A549 (cell line): Measurements from ENCODE around the gene RHOXF1. TPM values are rescaled to one million over a fixed set of nuclear protein-coding genes. Genes with fewer than 3 reads are reported as not detected.

Source experiments
- ATAC-seq, 2 experiments: fragments of 200-7000 bp in 1 of 2; fragments of >200 bp in 1 of 2; cut with Nextera tagmentation in 1 of 2; cut with Tn5 transposase in 1 of 2; 3 replicates each; pipeline versions ENCODE4 v1.8.0 to v1.9.1; 2018 to 2020; ENCODE audit warnings: mild to moderate bottlenecking in 1 of 2, moderate library complexity in 1 of 2
- CTCF ChIA-PET: fragments of 300-600 bp; sonication (Branson Sonifier 250); formaldehyde crosslinking; extraction: SDS; loops from one replicate; lab custom pipeline; 2021; ENCODE audit warnings: antibody characterized with exemption, inconsistent platforms; lab: Yijun Ruan, JAX
- POLR2A ChIA-PET: fragments of 350-600 bp; formaldehyde crosslinking; extraction: SDS; loops from one replicate; lab custom pipeline; 2021; ENCODE audit warnings: antibody characterized with exemption, inconsistent platforms; lab: Yijun Ruan, JAX
- DNase-seq, 2 experiments: peaks; one replicate each; pipeline versions ENCODE4 v3.0.0 to v3.0.0-alpha.2; 2011 to 2016; ENCODE audit warnings: low read depth in 1 of 2, low spot score in 1 of 2
- FAIRE-seq: peaks from 2 replicates; lab custom pipeline; 2011; peaks lifted over from hg19 to GRCh38; lab: Jason Lieb, UNC
- H3K27ac ChIP-seq, 2 experiments: fragments of >200 bp; sonication (Bioruptor Twin); formaldehyde crosslinking; 3 replicates each; pipeline ENCODE4 v1.5.1; 2016 to 2017
- H3K4me1 ChIP-seq: fragments of >200 bp; sonication (Bioruptor Twin); formaldehyde crosslinking; 3 replicates; pipeline ENCODE4 v1.6.1; 2016
- H3K4me2 ChIP-seq: fragments of >200 bp; sonication (Bioruptor Twin); formaldehyde crosslinking; 3 replicates; pipeline ENCODE4 v1.6.1; 2016
- H3K4me3 ChIP-seq: fragments of >200 bp; sonication (Bioruptor Twin); formaldehyde crosslinking; 3 replicates; pipeline ENCODE4 v1.5.1; 2016
- H3K9me3 ChIP-seq: fragments of >200 bp; sonication (Bioruptor Twin); formaldehyde crosslinking; 3 replicates; pipeline ENCODE4 v1.6.1; 2016
- CBX2 ChIP-seq: fragments of 200-600 bp; sonication (generic); IDR thresholded peaks from 2 replicates; pipeline ENCODE4 v1.6.1; 2016; ENCODE audit warnings: low read depth, mild to moderate bottlenecking, borderline replicate concordance
- CEBPB ChIP-seq, 2 experiments: fragments of >200 bp in 1 of 2; sonication (Bioruptor Twin) in 1 of 2; formaldehyde crosslinking in 1 of 2; IDR thresholded peaks; 2 replicates each; pipeline ENCODE4 v1.6.1; 2012 to 2016
- CHD4 ChIP-seq: fragments of 200-600 bp; sonication (generic); IDR thresholded peaks from 2 replicates; pipeline ENCODE4 v1.6.1; 2016; ENCODE audit warnings: antibody characterized with exemption, mild to moderate bottlenecking, borderline replicate concordance
- E2F6 ChIP-seq: IDR thresholded peaks from 2 replicates; pipeline ENCODE4 v1.6.1; 2012; ENCODE audit warnings: low read depth, borderline replicate concordance
- EHMT2 ChIP-seq: fragments of 200-600 bp; sonication (generic); IDR thresholded peaks from 2 replicates; pipeline ENCODE4 v1.6.1; 2016; ENCODE audit warnings: antibody characterized with exemption, low read depth, mild to moderate bottlenecking, moderate library complexity
- ELK1 ChIP-seq: fragments of 150-350 bp; IDR thresholded peaks from 2 replicates; pipeline ENCODE4 v1.6.1; 2014; ENCODE audit warnings: low read depth, mild to moderate bottlenecking, low read length
- EP300 ChIP-seq, 2 experiments: fragments of >200 bp; sonication (Bioruptor Twin); formaldehyde crosslinking; IDR thresholded peaks; 2 replicates in 1 of 2; 3 replicates in 1 of 2; pipeline ENCODE4 v1.6.1; 2016 to 2017
- ESRRA ChIP-seq: fragments of 150-350 bp; IDR thresholded peaks from 2 replicates; pipeline ENCODE4 v1.6.1; 2014; ENCODE audit warnings: mild to moderate bottlenecking, low read length, borderline replicate concordance
- FOSL2 ChIP-seq, 2 experiments: fragments of 450-650 bp in 1 of 2; fragments of >200 bp in 1 of 2; sonication (Bioruptor Twin) in 1 of 2; formaldehyde crosslinking; IDR thresholded peaks; 2 replicates each; pipeline versions ENCODE4 v1.5.0 to v1.6.1; 2016 to 2020; ENCODE audit warnings: mild to moderate bottlenecking in 1 of 2, moderate library complexity in 1 of 2
- HEYL ChIP-seq: fragments of 250-450 bp; sonication (Bioruptor Pico); IDR thresholded peaks from 2 replicates; pipeline ENCODE4 v1.8.0; 2021; ENCODE audit warnings: mild to moderate bottlenecking, moderate library complexity
- HMGXB4 ChIP-seq: fragments of 250-450 bp; sonication (Bioruptor Pico); IDR thresholded peaks from 2 replicates; pipeline ENCODE4 v1.5.0; 2021; ENCODE audit warnings: mild to moderate bottlenecking, moderate library complexity, borderline replicate concordance
- HOXB13 ChIP-seq: fragments of 250-450 bp; sonication (Bioruptor Pico); IDR thresholded peaks from 2 replicates; pipeline ENCODE4 v1.5.0; 2020; ENCODE audit warnings: low read depth, mild to moderate bottlenecking, moderate library complexity
- JUNB ChIP-seq: fragments of >200 bp; sonication (Bioruptor Twin); formaldehyde crosslinking; IDR thresholded peaks from 2 replicates; pipeline ENCODE4 v1.6.1; 2016
- MAX ChIP-seq: IDR thresholded peaks from 2 replicates; pipeline ENCODE4 v1.6.1; 2012
- PBX3 ChIP-seq: IDR thresholded peaks from 2 replicates; pipeline ENCODE4 v1.6.1; 2012
- POLR2A ChIP-seq: IDR thresholded peaks from 2 replicates; pipeline ENCODE4 v1.6.1; 2012; ENCODE audit warnings: mild to moderate bottlenecking, low read length
- RARB ChIP-seq: fragments of 250-450 bp; sonication (Bioruptor Pico); IDR thresholded peaks from 2 replicates; pipeline ENCODE4 v1.8.0; 2021; ENCODE audit warnings: mild to moderate bottlenecking, moderate library complexity
- RNF2 ChIP-seq: fragments of 200-600 bp; sonication (generic); IDR thresholded peaks from 2 replicates; pipeline ENCODE4 v1.6.1; 2016; ENCODE audit warnings: low read depth, mild to moderate bottlenecking, antibody characterized with exemption, moderate library complexity, borderline replicate concordance
- SMC3 ChIP-seq: fragments of >200 bp; sonication (Bioruptor Twin); formaldehyde crosslinking; IDR thresholded peaks from 3 replicates; pipeline ENCODE4 v1.6.1; 2018; ENCODE audit warnings: inconsistent platforms
- ZFP36 ChIP-seq: fragments of 450-650 bp; IDR thresholded peaks from 2 replicates; pipeline ENCODE4 v1.6.1; 2014; ENCODE audit warnings: borderline replicate concordance; ENCODE audit not compliant: partially characterized antibody
- ZNF302 ChIP-seq: fragments of 250-450 bp; sonication (Bioruptor Pico); IDR thresholded peaks from 2 replicates; pipeline ENCODE4 v1.9.0; 2021; ENCODE audit warnings: inconsistent platforms, mild to moderate bottlenecking, moderate library complexity
- WGBS: methylation state at CpG from one replicate; pipeline ENCODE4 v1.1.6; 2017; ENCODE audit errors: missing lambda C conversion rate; 5-methylcytosine and 5-hydroxymethylcytosine counted together
- polyA plus RNA-seq, 4 experiments: library from polyadenylated mRNA; depleted of rRNA in 3 of 4; stranded (reverse); fragments of >200 nt; fragmentation: RNase III in 1 of 4; extraction: RNeasy Plus Mini Kit Qiagen cat#74134 plus additional on column Dnase treatment in 1 of 4; gene quantifications; 2 replicates in 3 of 4; 3 replicates in 1 of 4; pipeline ENCODE4 v1.2.3, GENCODE V29; 2011 to 2017

Gene RHOXF1
- polyA plus RNA-seq, 2 of the 4 experiments (the other 2 are of a cell fraction): 0.10 TPM; not detected in 1

- Histone ChIP-seq H3K9me3 (no peaks in the 10 kb centered on the region), H3K4me2 (no peak overlapping the region), H3K4me3 (no peak overlapping the region), H3K27ac (no peak overlapping the region), H3K4me1 (0 out of 3 replicates have a peak, but pooled peaks cover 3% of the 10 kb centered on the region)
- POLR2A ChIA-PET: no interaction called here
- FAIRE-seq (no peak), DNase-seq (no peak), ATAC-seq (no peak)
- WGBS: 61% methylated on average over 4 of the region's 4 CpGs
- CTCF ChIA-PET: no interaction called here
- TF ChIP-seq HEYL (CRISPR knock-in tag): no peak
- TF ChIP-seq JUNB: no peak
- no peak for TF ChIP-seq MAX
- TF ChIP-seq HOXB13 (CRISPR knock-in tag): no peak
- no peak for TF ChIP-seq POLR2A
- no peak for TF ChIP-seq EP300 (IDR thresholded peaks at IDR 0.05)
- no peak for TF ChIP-seq SMC3
- TF ChIP-seq HMGXB4 (CRISPR knock-in tag): no peak
- TF ChIP-seq ZNF302 (CRISPR knock-in tag): no peak
- no peak for TF ChIP-seq ELK1
- TF ChIP-seq CEBPB (IDR thresholded peaks at IDR 0.05): no peak
- TF ChIP-seq FOSL2 (IDR thresholded peaks at IDR 0.05): no peak
- no peak for TF ChIP-seq FOSL2 (CRISPR knock-in tag; IDR thresholded peaks at IDR 0.05)
- no peak for TF ChIP-seq CBX2
Observed at GRCh38 chrX:120145295-120145925, 29.7 kb upstream of the RHOXF1 start.

- peak overlapping the region in 1 of 2 experiments; percentile 41; a peak in 1 of 6 replicates for H3K27ac ChIP-seq
- peak overlapping the region; percentile 27; the same call in 1 of the 3 replicates for H3K4me2 ChIP-seq
- TF ChIP-seq EHMT2: no peak
- no peak overlapping the region for H3K4me3 ChIP-seq
- no peaks in the 10 kb centered on the region for H3K9me3 ChIP-seq
- ATAC-seq (peak in 1 of 2 experiments; percentile 75; a peak in 3 of 6 replicates), DNase-seq (no peak), FAIRE-seq (no peak)
- ChIA-PET CTCF (interaction anchor here (0.5 to 0.7 kb wide), 2 partner anchors 91 to 992 kb away, joined by 3 to 4 read pairs; no protein-coding TSS in a partner anchor), POLR2A (no interaction called here)
- WGBS: 47% methylated on average over 12 of the region's 12 CpGs
- H3K4me1 ChIP-seq: 0 out of 3 replicates have a peak, but pooled peaks cover 3% of the 10 kb centered on the region
Observed at GRCh38 chrX:120144178-120144844, 28.6 kb upstream of the RHOXF1 start.

GRCh38 chrX:120140293-120140981, 24.7 kb upstream of the RHOXF1 start:
- Histone ChIP-seq H3K27ac (no peak overlapping the region), H3K4me1 (0 out of 3 replicates have a peak, but pooled peaks cover 3% of the 10 kb centered on the region), H3K9me3 (no peaks in the 10 kb centered on the region), H3K4me2 (no peak overlapping the region), H3K4me3 (no peak overlapping the region)
- ChIA-PET CTCF (no interaction called here), POLR2A (no interaction called here)
- no peak for FAIRE-seq
- 75% methylated on average over 11 of the region's 11 CpGs for WGBS
- no peak for ATAC-seq
- TF ChIP-seq EP300 (IDR thresholded peaks at IDR 0.05): no peak
- TF ChIP-seq RARB: no peak
- TF ChIP-seq PBX3: no peak
- TF ChIP-seq CHD4: no peak
- TF ChIP-seq ZFP36: no peak
- no peak for TF ChIP-seq E2F6
- no peak for TF ChIP-seq RNF2
- TF ChIP-seq SMC3: no peak
- TF ChIP-seq ESRRA: no peak
- no peak for DNase-seq
